ENCODE results near the gene CYP19A1. TPM values are rescaled to one million over a fixed set of nuclear protein-coding genes. Genes with fewer than 3 reads are reported as not detected.

Gene CYP19A1
- total and polyA plus RNA-seq, 4 donors: 0.03 to 124 (median 0.50) TPM; not detected in 1

GRCh38 chr15:51191766-51192165, 146.6 kb downstream of the CYP19A1 start (continued):
- TF ChIP-seq CTCF (IDR thresholded peaks at IDR 0.05; ENCODE audit: low read depth, low read length, missing input control) (no peak), EGR1 (IDR thresholded peaks at IDR 0.05; ENCODE audit: low read depth in 2 of 2) (no peak), YY1 (IDR thresholded peaks at IDR 0.05) (no peak), HNF4A (conservative IDR thresholded peaks at IDR 0.05) (no peak), NR2F2 (IDR thresholded peaks at IDR 0.05) (no peak)

- no peak for DNase-seq (ENCODE audit: low spot score)
- H3K9ac ChIP-seq (ENCODE audit: low read depth in 1 of 2, low read length in 2 of 2): no peak overlapping the region
- no peak overlapping the region for H3K27ac ChIP-seq (ENCODE audit: low read depth in 1 of 2, low read length in 2 of 2)
- peaks cover 0 to 10% (median 5%) of the 10 kb centered on the region in 4 donors for H3K27me3 ChIP-seq (ENCODE audit: control insufficient read depth in 4 of 4, insufficient read depth in 4 of 4, low read length in 3 of 4)
- H3K36me3 ChIP-seq (ENCODE audit: control insufficient read depth in 4 of 4, insufficient read depth in 3 of 4, low read depth in 1 of 4, low read length in 3 of 4): no peaks in the 10 kb centered on the region
- no peaks in the 10 kb centered on the region for H3K9me3 ChIP-seq (ENCODE audit: control insufficient read depth in 4 of 4, low read length in 3 of 4)
- no peak overlapping the region for H3K4me3 ChIP-seq (ENCODE audit: low read depth in 1 of 3, low read length in 3 of 3)
- WGBS: 69% methylated on average over 7 of the region's 7 CpGs
- TF ChIP-seq REST (IDR thresholded peaks at IDR 0.05) (peak; percentile 11), MAX (IDR thresholded peaks at IDR 0.05) (no peak), JUND (IDR thresholded peaks at IDR 0.05) (no peak)
- peaks cover 0 to 2% (median 0%) of the 10 kb centered on the region in 4 donors for H3K4me1 ChIP-seq (ENCODE audit: control insufficient read depth in 4 of 4, insufficient read depth in 4 of 4, low read length in 3 of 4)
These were observed 147.2 kb downstream of the CYP19A1 start for GRCh38 chr15:51191072-51191670.

GRCh38 chr15:51190424-51191068, 147.8 kb downstream of the CYP19A1 start:
- Histone ChIP-seq H3K9ac (ENCODE audit: low read depth in 1 of 2, low read length in 2 of 2) (no peak overlapping the region), H3K27ac (ENCODE audit: low read depth in 1 of 2, low read length in 2 of 2) (no peak overlapping the region), H3K9me3 (ENCODE audit: control insufficient read depth in 4 of 4, low read length in 3 of 4) (no peaks in the 10 kb centered on the region), H3K27me3 (ENCODE audit: control insufficient read depth in 4 of 4, insufficient read depth in 4 of 4, low read length in 3 of 4) (peaks cover 0 to 10% (median 5%) of the 10 kb centered on the region in 4 donors), H3K4me3 (ENCODE audit: low read depth in 1 of 3, low read length in 3 of 3) (no peak overlapping the region), H3K4me1 (ENCODE audit: control insufficient read depth in 4 of 4, insufficient read depth in 4 of 4, low read length in 3 of 4) (peaks cover 0 to 3% (median 0%) of the 10 kb centered on the region in 4 donors), H3K36me3 (ENCODE audit: control insufficient read depth in 4 of 4, insufficient read depth in 3 of 4, low read depth in 1 of 4, low read length in 3 of 4) (no peaks in the 10 kb centered on the region)
- TF ChIP-seq NR2F2 (IDR thresholded peaks at IDR 0.05) (peak; percentile 16), HNF4G (IDR thresholded peaks at IDR 0.05) (no peak)
- no peak for DNase-seq (ENCODE audit: low spot score)
- 60% methylated on average over 8 of the region's 8 CpGs for WGBS
